ENCODE measurements around the gene PIK3R2. TPM values are rescaled to one million over a fixed set of nuclear protein-coding genes. Genes with fewer than 3 reads are reported as not detected.
"Not testable (repeated sequence)": the region's sequence is repeated elsewhere in the genome, so short reads cannot be mapped to it uniquely, and the experiment has no call there.

Gene PIK3R2
- polyA plus RNA-seq, 1 donor from 2014 or later: 14.8 TPM

GRCh38 chr19:18158467-18158866 lies 5.5 kb downstream of the PIK3R2 start:
- Histone ChIP-seq H3K79me2 (replicated peaks; ENCODE audit: insufficient read depth, low read length) (peaks cover 5% of the 10 kb centered on the region), H3K36me3 (ENCODE audit: insufficient read depth, low read length) (no peaks in the 10 kb centered on the region), H3K9ac (ENCODE audit: low read length) (no peak overlapping the region), H2AFZ (ENCODE audit: low read depth, low read length) (no peak overlapping the region), H3K9me3 (ENCODE audit: low read length) (no peaks in the 10 kb centered on the region), H3K9me2 (ENCODE audit: insufficient read depth, low read length) (no peaks in the 10 kb centered on the region), H3K4me3 (ENCODE audit: low read length) (no peak overlapping the region), H3K27ac (ENCODE audit: low read length) (no peak overlapping the region), H3K27me3 (ENCODE audit: insufficient read depth, low read depth, low read length) (no peaks in the 10 kb centered on the region), H4K20me1 (ENCODE audit: insufficient read depth) (no peaks in the 10 kb centered on the region), H3K4me2 (ENCODE audit: low read length) (no peak overlapping the region), H3F3A (ENCODE audit: insufficient read depth, low read length, poor library complexity, severe bottlenecking) (no peaks in the 10 kb centered on the region)
- TF ChIP-seq TAF1 (IDR thresholded peaks at IDR 0.05; ENCODE audit: low read depth) (no peak), SMC3 (conservative IDR thresholded peaks at IDR 0.05; ENCODE audit: poor library complexity) (no peak)

GRCh38 chr19:18159059-18159616 lies 6.2 kb downstream of the PIK3R2 start:
- not testable (repeated sequence) for H3K79me2 ChIP-seq (replicated peaks; ENCODE audit: insufficient read depth, low read length); H3K9me3 ChIP-seq (ENCODE audit: low read length); H3F3A ChIP-seq (ENCODE audit: insufficient read depth, low read length, poor library complexity, severe bottlenecking); H3K4me3 ChIP-seq (ENCODE audit: low read length); H2AFZ ChIP-seq (ENCODE audit: low read depth, low read length); H4K20me1 ChIP-seq (ENCODE audit: insufficient read depth); H3K9me2 ChIP-seq (ENCODE audit: insufficient read depth, low read length); H3K27ac ChIP-seq (ENCODE audit: low read length); H3K9ac ChIP-seq (ENCODE audit: low read length); H3K36me3 ChIP-seq (ENCODE audit: insufficient read depth, low read length); H3K4me2 ChIP-seq (ENCODE audit: low read length); H3K27me3 ChIP-seq (ENCODE audit: insufficient read depth, low read depth, low read length)

GRCh38 chr19:18159810-18160209 lies 6.8 kb downstream of the PIK3R2 start:
- no peaks in the 10 kb centered on the region for H3K9me3 ChIP-seq (ENCODE audit: low read length)
- H3K9ac ChIP-seq (ENCODE audit: low read length): no peak overlapping the region
- TF ChIP-seq POLR2AphosphoS5 (IDR thresholded peaks at IDR 0.05): no peak
- no peak for TF ChIP-seq REST (IDR thresholded peaks at IDR 0.05; ENCODE audit: borderline replicate concordance)
- no peak for TF ChIP-seq SMC3 (conservative IDR thresholded peaks at IDR 0.05; ENCODE audit: poor library complexity)
- no peaks in the 10 kb centered on the region for H3F3A ChIP-seq (ENCODE audit: insufficient read depth, low read length, poor library complexity, severe bottlenecking)
- H3K79me2 ChIP-seq (replicated peaks; ENCODE audit: insufficient read depth, low read length): peaks cover 5% of the 10 kb centered on the region
- no peak overlapping the region for H3K4me2 ChIP-seq (ENCODE audit: low read length)
- H3K27me3 ChIP-seq (ENCODE audit: insufficient read depth, low read depth, low read length): no peaks in the 10 kb centered on the region
- H3K36me3 ChIP-seq (ENCODE audit: insufficient read depth, low read length): no peaks in the 10 kb centered on the region
- H2AFZ ChIP-seq (ENCODE audit: low read depth, low read length): no peak overlapping the region
- no peaks in the 10 kb centered on the region for H4K20me1 ChIP-seq (ENCODE audit: insufficient read depth)
- H3K27ac ChIP-seq (ENCODE audit: low read length): no peak overlapping the region
- H3K9me2 ChIP-seq (ENCODE audit: insufficient read depth, low read length): no peaks in the 10 kb centered on the region
- no peak overlapping the region for H3K4me3 ChIP-seq (ENCODE audit: low read length)

GRCh38 chr19:18160493-18160970 lies 7.6 kb downstream of the PIK3R2 start:
- H2AFZ ChIP-seq (ENCODE audit: low read depth, low read length): no peak overlapping the region
- H3K79me2 ChIP-seq (replicated peaks; ENCODE audit: insufficient read depth, low read length): no peaks in the 10 kb centered on the region
- H3K9ac ChIP-seq (ENCODE audit: low read length): no peak overlapping the region

More at GRCh38 chr19:18160493-18160970, 7.6 kb downstream of the PIK3R2 start:
- Histone ChIP-seq H3K4me2 (ENCODE audit: low read length) (no peak overlapping the region), H3K27ac (ENCODE audit: low read length) (no peak overlapping the region), H4K20me1 (ENCODE audit: insufficient read depth) (no peaks in the 10 kb centered on the region), H3K36me3 (ENCODE audit: insufficient read depth, low read length) (no peaks in the 10 kb centered on the region), H3K4me3 (ENCODE audit: low read length) (no peak overlapping the region), H3K27me3 (ENCODE audit: insufficient read depth, low read depth, low read length) (no peaks in the 10 kb centered on the region), H3K9me3 (ENCODE audit: low read length) (no peaks in the 10 kb centered on the region), H3F3A (ENCODE audit: insufficient read depth, low read length, poor library complexity, severe bottlenecking) (no peaks in the 10 kb centered on the region), H3K9me2 (ENCODE audit: insufficient read depth, low read length) (no peaks in the 10 kb centered on the region)
- TF ChIP-seq EZH2 (IDR thresholded peaks at IDR 0.05; ENCODE audit: borderline replicate concordance, insufficient read depth, low read length, poor library complexity, severe bottlenecking) (no peak), SMC3 (conservative IDR thresholded peaks at IDR 0.05; ENCODE audit: poor library complexity) (no peak)

Data from neural cell (in vitro differentiated cells).